Brain microvascular endothelial cell (primary cell): ENCODE data around the gene VCAN.
"Not testable (repeated sequence)": the region's sequence is repeated elsewhere in the genome, so short reads cannot be mapped to it uniquely, and the experiment has no call there.

Experiments
- DNase-seq: peaks from one replicate; pipeline ENCODE4 v3.0.0-alpha.2; 2020
- H3K27ac ChIP-seq: fragments of 250-450 bp; sonication (Bioruptor Pico); 2 replicates; pipeline ENCODE4 v1.5.1; 2020; ENCODE audit warnings: mild to moderate bottlenecking, moderate library complexity
- H3K27me3 ChIP-seq: fragments of 250-450 bp; sonication (Bioruptor Pico); replicated peaks from 2 replicates; pipeline ENCODE4 v1.5.1; 2020; ENCODE audit warnings: mild to moderate bottlenecking
- H3K36me3 ChIP-seq: fragments of 250-450 bp; sonication (Bioruptor Pico); replicated peaks from 2 replicates; pipeline ENCODE4 v1.5.1; 2020; ENCODE audit warnings: mild to moderate bottlenecking
- H3K4me3 ChIP-seq: 2 replicates; pipeline ENCODE4 v1.5.1; 2011; ENCODE audit warnings: low read depth, mild to moderate bottlenecking, control low read depth, low read length, moderate library complexity
- CTCF ChIP-seq: IDR thresholded peaks from 2 replicates; pipeline ENCODE4 v1.5.1; 2011; ENCODE audit warnings: low read depth, mild to moderate bottlenecking, moderate library complexity, low read length, control low read depth, inconsistent platforms; ENCODE audit errors: missing control alignments
- in situ Hi-C: cut with HindIII; loops from 2 replicates; pipeline ENCODE4 v1.10.0; 2017; ENCODE audit warnings: low sequenced_read_pairs, low pct_ligation_motif_present

VCAN gene

GRCh38 chr5:83430130-83431010 lies 41.2 kb upstream of the VCAN start:
- Histone ChIP-seq H3K36me3 (no peaks in the 10 kb centered on the region), H3K4me3 (no peak overlapping the region), H3K27me3 (no peaks in the 10 kb centered on the region), H3K27ac (no peak overlapping the region)
- peak; percentile 58 for DNase-seq
- TF ChIP-seq CTCF, result peak; percentile 98
- in situ Hi-C loops, result no loop called here

- H3K36me3 ChIP-seq, result no peaks in the 10 kb centered on the region
These were observed 37.7 kb upstream of the VCAN start for GRCh38 chr5:83433891-83434290.

GRCh38 chr5:83434946-83435345 lies 36.6 kb upstream of the VCAN start:
- in situ Hi-C loops, result no loop called here
- H3K27me3 ChIP-seq, result no peaks in the 10 kb centered on the region
- no peaks in the 10 kb centered on the region for H3K36me3 ChIP-seq
- TF ChIP-seq CTCF, result no peak
- no peak for DNase-seq
- H3K4me3 ChIP-seq, result no peak overlapping the region
- no peak overlapping the region for H3K27ac ChIP-seq

More at GRCh38 chr5:83433891-83434290, 37.7 kb upstream of the VCAN start:
- H3K27me3 ChIP-seq, result no peaks in the 10 kb centered on the region
- in situ Hi-C loops, result no loop called here
- no peak for TF ChIP-seq CTCF
- no peak overlapping the region for H3K4me3 ChIP-seq
- no peak for DNase-seq
- H3K27ac ChIP-seq, result no peak overlapping the region

GRCh38 chr5:83436276-83436675 lies 35.3 kb upstream of the VCAN start:
- Histone ChIP-seq H3K4me3 (no peak overlapping the region), H3K27me3 (no peaks in the 10 kb centered on the region), H3K27ac (no peak overlapping the region), H3K36me3 (no peaks in the 10 kb centered on the region)
- no peak for DNase-seq
- TF ChIP-seq CTCF, result no peak
- in situ Hi-C loops, result no loop called here

- DNase-seq, in situ Hi-C loops, H3K27me3 ChIP-seq, H3K36me3 ChIP-seq, H3K4me3 ChIP-seq, H3K27ac ChIP-seq: not testable (repeated sequence)
These were observed 33.8 kb upstream of the VCAN start for GRCh38 chr5:83437697-83438096.

- Histone ChIP-seq H3K36me3 (no peaks in the 10 kb centered on the region), H3K27ac (no peak overlapping the region), H3K27me3 (no peaks in the 10 kb centered on the region), H3K4me3 (no peak overlapping the region)
- in situ Hi-C loops, result no loop called here
- no peak for TF ChIP-seq CTCF
- DNase-seq, result no peak
These were observed 30.7 kb upstream of the VCAN start for GRCh38 chr5:83440826-83441225.
